ENCODE measurements around the gene GSAP. TPM values are rescaled to one million over a fixed set of nuclear protein-coding genes. Genes with fewer than 3 reads are reported as not detected.
A peak's percentile ranks its signal among the peaks of the same experiment; 100 is the strongest.

GSAP gene
- total and polyA plus RNA-seq, 2 donors (not counting 1 experiment from before 2014, with no cell fraction given) = 140 to 207 TPM

GRCh38 chr7:77426052-77426404, 9.9 kb upstream of the GSAP start:
- TF ChIP-seq CTCF (IDR thresholded peaks at IDR 0.05) = no peak
- TF ChIP-seq EZH2 (IDR thresholded peaks at IDR 0.05; ENCODE audit: borderline replicate concordance, insufficient read depth, low read depth, low read length, poor library complexity, severe bottlenecking) = no peak
- Histone ChIP-seq H3K9me3 (ENCODE audit: control extremely low read depth in 1 of 3, control insufficient read depth in 2 of 3, insufficient read depth in 1 of 3, low read length in 2 of 3) (no peaks in the 10 kb centered on the region), H3K4me3 (ENCODE audit: control extremely low read depth in 1 of 5, extremely low read depth in 1 of 5, insufficient read depth in 1 of 5, low read depth in 2 of 5, low read length in 4 of 5) (peak overlapping the region in 2 of 5 experiments; percentile 4 to 22), H3K27me3 (replicated peaks in 1 of 4; ENCODE audit: control extremely low read depth in 1 of 4, control insufficient read depth in 3 of 4, insufficient read depth in 4 of 4, low read length in 3 of 4) (no peaks in the 10 kb centered on the region), H3K27ac (ENCODE audit: low read length in 2 of 2) (no peak overlapping the region), H3K36me3 (replicated peaks in 1 of 2; ENCODE audit: control extremely low read depth in 1 of 2, control insufficient read depth in 1 of 2, extremely low read depth in 1 of 2, insufficient read depth in 2 of 2, low read length in 1 of 2) (no peaks in the 10 kb centered on the region), H3K4me1 (ENCODE audit: control insufficient read depth in 2 of 2, insufficient read depth in 2 of 2, low read length in 2 of 2) (peaks cover 8 to 22% of the 10 kb centered on the region in 2 donors), H4K20me1 (ENCODE audit: control insufficient read depth, insufficient read depth, low read length, poor library complexity, severe bottlenecking) (no peaks in the 10 kb centered on the region), H2AFZ (ENCODE audit: insufficient read depth, low read depth, low read length, poor library complexity, severe bottlenecking) (peak overlapping the region; percentile 43), H3K4me2 (replicated peaks; ENCODE audit: low read depth, low read length, poor library complexity, severe bottlenecking) (peak overlapping the region; percentile 34), H3K79me2 (ENCODE audit: control insufficient read depth, insufficient read depth, low read length) (no peaks in the 10 kb centered on the region), H3K9ac (ENCODE audit: low read length) (peak overlapping the region; percentile 34)
- no peak for DNase-seq
- CTCF ChIA-PET = interaction anchor here (0.6 to 0.7 kb wide), 2 partner anchors 234 to 461 kb away, joined by 3 read pairs; no protein-coding TSS in a partner anchor
- peak overlapping the region; percentile 39 for H3K27ac Mint-ChIP-seq
- WGBS (ENCODE audit: insufficient coverage) = no CpG with 5 or more reads among the region's 5 CpGs
- POLR2A ChIA-PET = interaction anchor here (0.7 to 1.2 kb wide), 2 partner anchors 10 to 105 kb away, joined by 3 to 7 read pairs; partner anchors contain the start of gene GSAP
- peak overlapping the region; percentile 76 for H3K4me3 Mint-ChIP-seq
- no peaks in the 10 kb centered on the region for H3K9me3 Mint-ChIP-seq (ENCODE audit: insufficient read depth)
- H3K4me1 Mint-ChIP-seq = peaks cover 32% of the 10 kb centered on the region
- H3K27me3 Mint-ChIP-seq = no peaks in the 10 kb centered on the region
- ATAC-seq (ENCODE audit: low read depth) = peak; percentile 31
- intact Hi-C loops (cut with micrococcal nuclease) = loop anchor here (5.0 kb wide), 1 partner anchor 34 kb away; no protein-coding TSS in a partner anchor

All from B cell (primary cell).